Nephron (organoid): ENCODE measurements around the gene MAD1L1.

Experiments
- H3K27ac Mint-ChIP-seq, 3 experiments: 2 replicates each; pipeline ENCODE4 v1.8.0; 2020; ENCODE audit warnings: mixed read lengths in 3 of 3, mild to moderate bottlenecking in 2 of 3, moderate library complexity in 1 of 3
- H3K27me3 Mint-ChIP-seq: 2 replicates; pipeline ENCODE4 v1.8.0; 2021; ENCODE audit warnings: low read depth, mild to moderate bottlenecking, moderate library complexity, mixed read lengths
- H3K36me3 Mint-ChIP-seq: 2 replicates; pipeline ENCODE4 v1.8.0; 2020; ENCODE audit warnings: low read depth, mixed read lengths
- H3K4me1 Mint-ChIP-seq: 2 replicates; pipeline ENCODE4 v1.8.0; 2020; ENCODE audit warnings: mixed read lengths
- H3K4me3 Mint-ChIP-seq, 3 experiments: 2 replicates each; pipeline ENCODE4 v1.8.0; 2020; ENCODE audit warnings: mild to moderate bottlenecking in 3 of 3, mixed read lengths in 3 of 3, moderate library complexity in 2 of 3
- H3K9me3 Mint-ChIP-seq: 2 replicates; pipeline ENCODE4 v1.8.0; 2020; ENCODE audit warnings: mixed read lengths
- TF ChIP-seq, protein P1 (sequence below), 3 experiments: fragments of 200-600 bp; sonication (generic); IDR thresholded peaks; one replicate each; pipeline ENCODE4 v1.5.0; 2021; ENCODE audit warnings: antibody characterized with exemption in 3 of 3; ENCODE audit not compliant: unreplicated experiment in 3 of 3

Gene MAD1L1

DNA sequence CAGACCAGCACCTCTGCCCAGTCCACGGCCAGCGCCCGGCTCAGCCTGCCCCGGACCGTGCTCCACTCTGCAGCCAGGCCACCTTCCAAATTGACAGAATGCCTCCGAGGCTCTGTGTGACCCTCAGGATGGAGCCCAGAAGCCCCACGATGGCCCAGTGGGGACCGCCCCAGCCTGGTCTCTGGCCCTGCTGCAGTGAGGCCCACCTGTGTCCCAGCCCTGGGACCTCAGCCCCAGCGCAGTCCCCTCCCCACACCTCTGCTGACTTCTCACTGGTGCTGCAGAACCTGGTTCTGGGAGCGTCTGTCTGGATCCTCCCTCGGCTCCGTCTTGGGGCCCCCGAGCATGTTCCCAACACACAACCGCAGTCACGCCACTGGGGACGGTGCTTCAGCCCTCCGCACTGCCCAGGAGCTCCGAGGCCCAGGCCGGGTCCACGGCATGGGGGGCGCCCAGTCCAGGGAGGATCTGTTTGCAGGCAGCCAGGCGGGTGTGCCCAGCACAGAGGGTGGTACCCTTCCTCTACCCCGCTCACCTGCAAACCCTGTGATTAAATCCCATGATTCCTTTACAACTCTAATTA, 314.6 kb downstream of the MAD1L1 start:
- Mint-ChIP-seq H3K27me3 (no peaks in the 10 kb centered on the region), H3K27ac (no peak overlapping the region), H3K4me3 (no peak overlapping the region), H3K4me1 (peaks cover 33% of the 10 kb centered on the region), H3K36me3 (peaks cover 4% of the 10 kb centered on the region), H3K9me3 (no peaks in the 10 kb centered on the region)
- TF ChIP-seq, protein P1, sequence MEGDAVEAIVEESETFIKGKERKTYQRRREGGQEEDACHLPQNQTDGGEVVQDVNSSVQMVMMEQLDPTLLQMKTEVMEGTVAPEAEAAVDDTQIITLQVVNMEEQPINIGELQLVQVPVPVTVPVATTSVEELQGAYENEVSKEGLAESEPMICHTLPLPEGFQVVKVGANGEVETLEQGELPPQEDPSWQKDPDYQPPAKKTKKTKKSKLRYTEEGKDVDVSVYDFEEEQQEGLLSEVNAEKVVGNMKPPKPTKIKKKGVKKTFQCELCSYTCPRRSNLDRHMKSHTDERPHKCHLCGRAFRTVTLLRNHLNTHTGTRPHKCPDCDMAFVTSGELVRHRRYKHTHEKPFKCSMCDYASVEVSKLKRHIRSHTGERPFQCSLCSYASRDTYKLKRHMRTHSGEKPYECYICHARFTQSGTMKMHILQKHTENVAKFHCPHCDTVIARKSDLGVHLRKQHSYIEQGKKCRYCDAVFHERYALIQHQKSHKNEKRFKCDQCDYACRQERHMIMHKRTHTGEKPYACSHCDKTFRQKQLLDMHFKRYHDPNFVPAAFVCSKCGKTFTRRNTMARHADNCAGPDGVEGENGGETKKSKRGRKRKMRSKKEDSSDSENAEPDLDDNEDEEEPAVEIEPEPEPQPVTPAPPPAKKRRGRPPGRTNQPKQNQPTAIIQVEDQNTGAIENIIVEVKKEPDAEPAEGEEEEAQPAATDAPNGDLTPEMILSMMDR (IDR thresholded peaks at IDR 0.05; ENCODE audit: unreplicated experiment in 3 of 3), result no peak

DNA sequence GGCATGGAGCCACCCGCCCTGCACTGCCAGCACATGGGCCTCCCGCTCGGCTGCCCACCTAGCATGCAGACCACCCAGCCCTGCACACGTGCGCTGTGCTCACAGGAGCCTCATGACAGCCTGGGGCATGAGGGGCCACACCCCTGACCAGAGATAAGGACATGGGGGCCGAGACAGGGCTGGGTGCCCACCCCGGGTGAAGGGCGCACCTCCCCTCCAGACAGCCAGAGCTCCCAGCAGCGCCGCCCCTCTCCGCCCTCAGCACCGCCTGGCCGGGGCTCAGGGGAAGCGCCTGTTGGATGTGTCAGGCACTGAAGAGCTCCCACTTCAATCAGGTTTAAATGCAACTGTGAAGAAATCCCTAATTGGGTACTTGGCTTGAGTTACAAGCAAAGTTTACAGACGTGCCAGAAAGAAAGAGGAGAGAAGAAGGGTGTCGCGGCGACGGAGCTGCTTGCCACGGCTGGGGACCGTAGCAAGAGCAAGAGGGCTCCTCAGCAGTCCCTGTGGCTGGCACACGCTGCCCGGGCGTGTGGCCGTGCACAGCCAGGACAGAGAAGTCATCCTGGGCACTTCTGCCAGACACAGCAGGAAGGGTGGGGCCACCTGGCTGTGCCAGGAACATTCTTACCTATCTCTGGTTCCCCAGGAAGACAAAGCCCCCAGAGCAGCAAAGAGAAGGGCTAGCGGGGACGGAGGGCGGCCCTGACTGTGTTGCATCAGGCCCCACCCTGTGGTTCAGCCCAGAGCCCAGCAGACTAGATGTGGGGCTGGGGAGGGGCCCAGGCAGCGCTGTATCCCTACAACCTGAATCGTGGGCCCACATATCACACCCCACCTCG, 315.3 kb downstream of the MAD1L1 start:
- peaks cover 40% of the 10 kb centered on the region for H3K4me1 Mint-ChIP-seq
- H3K36me3 Mint-ChIP-seq, result peaks cover 4% of the 10 kb centered on the region
- no peak overlapping the region for H3K27ac Mint-ChIP-seq
- no peaks in the 10 kb centered on the region for H3K27me3 Mint-ChIP-seq
- TF ChIP-seq, protein P1 (IDR thresholded peaks at IDR 0.05; ENCODE audit: unreplicated experiment in 3 of 3), result no peak
- no peak overlapping the region for H3K4me3 Mint-ChIP-seq
- no peaks in the 10 kb centered on the region for H3K9me3 Mint-ChIP-seq

DNA sequence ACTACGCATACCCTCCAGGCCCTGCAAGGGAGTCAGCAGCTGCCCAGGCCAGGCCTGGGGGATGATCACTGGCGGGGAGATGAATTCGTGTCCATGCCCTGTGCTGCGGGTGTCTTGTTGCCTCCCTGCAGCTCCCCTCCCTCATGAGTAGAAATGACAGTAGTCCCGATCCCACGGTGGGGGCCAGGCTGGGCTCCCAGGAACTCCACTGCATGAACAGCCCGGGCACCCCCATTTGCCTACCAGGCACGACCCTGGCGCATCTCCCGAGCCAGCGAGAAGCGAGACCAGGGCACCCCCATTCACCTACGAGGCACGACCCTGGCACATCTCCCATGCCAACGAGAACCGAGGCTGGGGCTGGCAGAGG, 316.2 kb downstream of the MAD1L1 start:
- peaks cover 46% of the 10 kb centered on the region for H3K4me1 Mint-ChIP-seq
- H3K4me3 Mint-ChIP-seq, result no peak overlapping the region
- TF ChIP-seq, protein P1 (IDR thresholded peaks at IDR 0.05; ENCODE audit: unreplicated experiment in 3 of 3), result no peak
- no peaks in the 10 kb centered on the region for H3K9me3 Mint-ChIP-seq
- H3K36me3 Mint-ChIP-seq, result no peaks in the 10 kb centered on the region
- no peaks in the 10 kb centered on the region for H3K27me3 Mint-ChIP-seq
- H3K27ac Mint-ChIP-seq, result no peak overlapping the region

DNA sequence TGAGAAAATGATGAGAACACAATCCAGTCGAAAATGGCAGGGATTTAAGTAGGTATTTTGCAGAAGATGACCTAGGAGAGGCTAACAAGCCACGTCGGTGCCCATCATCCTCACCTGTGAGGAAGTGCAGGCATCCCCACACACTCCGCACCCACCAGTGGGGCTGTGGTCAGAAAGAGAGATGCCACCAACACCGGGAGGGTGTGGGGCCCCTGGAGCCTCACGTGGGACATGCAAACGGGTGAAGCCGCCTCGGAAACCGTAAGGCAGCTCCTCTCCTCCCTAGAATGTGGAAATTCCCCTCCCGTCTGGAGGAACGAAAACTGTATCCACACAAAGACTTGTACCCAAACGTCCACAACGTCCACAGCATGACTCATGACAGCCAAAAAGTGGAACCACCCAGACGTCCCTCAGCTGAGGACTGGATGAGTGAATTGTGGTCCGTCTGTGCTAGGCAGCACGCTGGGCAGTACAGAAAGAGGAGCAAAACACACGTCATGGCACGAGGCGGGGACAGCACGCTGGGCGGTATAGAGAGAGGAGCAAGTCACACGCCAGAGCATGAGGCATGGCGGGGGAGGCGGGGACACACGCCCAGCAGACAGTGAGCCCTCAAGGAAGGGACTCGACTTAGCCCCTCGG, 316.7 kb downstream of the MAD1L1 start:
- Mint-ChIP-seq H3K4me1 (peaks cover 50% of the 10 kb centered on the region), H3K27me3 (no peaks in the 10 kb centered on the region), H3K27ac (no peak overlapping the region), H3K9me3 (no peaks in the 10 kb centered on the region), H3K36me3 (no peaks in the 10 kb centered on the region), H3K4me3 (no peak overlapping the region)
- TF ChIP-seq, protein P1 (IDR thresholded peaks at IDR 0.05; ENCODE audit: unreplicated experiment in 3 of 3), result no peak

DNA sequence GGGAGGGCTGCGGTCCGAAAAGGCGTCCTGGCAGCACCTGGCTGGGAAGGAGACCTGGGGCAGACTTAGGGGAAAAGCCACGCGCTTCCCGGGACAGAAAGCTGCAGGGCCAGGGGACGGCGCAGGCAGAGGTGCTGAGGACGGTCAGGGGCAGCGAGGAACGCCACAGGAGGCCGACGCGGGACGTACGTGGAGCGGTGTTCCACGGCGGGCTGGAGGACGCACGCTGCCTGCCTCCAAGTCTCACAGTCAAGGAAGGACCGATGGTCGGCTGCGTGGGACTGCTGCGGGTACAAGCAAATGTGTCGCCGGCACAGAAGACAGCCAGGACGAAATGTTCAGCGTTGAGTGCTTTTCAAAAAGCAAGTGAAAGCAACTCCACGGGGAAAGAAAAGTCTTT, 317.4 kb downstream of the MAD1L1 start:
- no peaks in the 10 kb centered on the region for H3K36me3 Mint-ChIP-seq

More for the DNA sequence above, 317.4 kb downstream of the MAD1L1 start:
- H3K27ac Mint-ChIP-seq, result no peak overlapping the region
- no peaks in the 10 kb centered on the region for H3K27me3 Mint-ChIP-seq
- no peaks in the 10 kb centered on the region for H3K9me3 Mint-ChIP-seq
- TF ChIP-seq, protein P1 (IDR thresholded peaks at IDR 0.05; ENCODE audit: unreplicated experiment in 3 of 3), result no peak
- no peak overlapping the region for H3K4me3 Mint-ChIP-seq
- peaks cover 48% of the 10 kb centered on the region for H3K4me1 Mint-ChIP-seq
